ENCODE data around the gene GRIFIN. TPM values are rescaled to one million over a fixed set of nuclear protein-coding genes. Genes with fewer than 3 reads are reported as not detected.

GRIFIN gene
- polyA plus RNA-seq, 1 of the 3 experiments (the other 2 are of a cell fraction), result not detected

DNA sequence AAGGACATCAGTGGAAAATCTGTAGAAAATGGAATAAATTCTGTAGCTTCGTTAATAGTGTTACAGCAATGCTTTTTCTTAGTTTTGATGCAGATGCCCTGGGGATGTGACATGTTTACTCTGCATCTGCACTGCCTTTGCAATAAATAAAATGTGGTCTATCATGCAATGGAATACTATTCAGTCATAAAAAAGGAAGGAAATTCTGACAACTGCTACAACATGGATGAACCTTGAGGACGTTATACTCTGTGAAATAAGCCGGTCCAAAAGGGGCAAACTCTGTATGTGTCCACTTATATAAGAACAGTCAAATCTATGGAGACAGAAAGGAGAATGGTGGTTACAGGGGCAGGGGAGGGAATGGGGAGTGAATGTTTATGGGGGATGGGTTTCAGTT is 13.5 kb downstream of the GRIFIN start:
- Histone ChIP-seq H3K36me3 (replicated peaks in 1 of 2; ENCODE audit: control insufficient read depth in 1 of 2, insufficient read depth in 2 of 2, low read length in 1 of 2) (no peaks in the 10 kb centered on the region), H2AFZ (ENCODE audit: low read depth) (no peak overlapping the region), H3K79me2 (ENCODE audit: insufficient read depth) (no peaks in the 10 kb centered on the region), H3K9me3 (no peaks in the 10 kb centered on the region), H3K9ac (no peak overlapping the region), H3K27ac (ENCODE audit: low read depth in 2 of 2, low read length in 1 of 2) (no peak overlapping the region), H3K9me2 (no peaks in the 10 kb centered on the region), H3F3A (replicated peaks; ENCODE audit: insufficient read depth) (no peaks in the 10 kb centered on the region), H3K4me1 (ENCODE audit: control insufficient read depth in 1 of 2, insufficient read depth in 2 of 2, low read depth in 1 of 2, low read length in 1 of 2) (no peaks in the 10 kb centered on the region), H4K20me1 (ENCODE audit: insufficient read depth) (no peaks in the 10 kb centered on the region), H3K27me3 (ENCODE audit: insufficient read depth) (no peaks in the 10 kb centered on the region), H3K4me2 (no peak overlapping the region), H3K4me3 (ENCODE audit: low read depth in 2 of 2, low read length in 1 of 2) (no peak overlapping the region)
- WGBS (ENCODE audit: low lambda C conversion rate), result 40% methylated on average over 3 of the region's 3 CpGs
- CTCF ChIA-PET, result interaction anchor here (13.9 kb wide), 1 partner anchor 13 kb away, joined by 270 read pairs; no protein-coding TSS in a partner anchor
- no peak for DNase-seq
- POLR2A ChIA-PET, result no interaction called here
- TF ChIP-seq, protein P1, sequence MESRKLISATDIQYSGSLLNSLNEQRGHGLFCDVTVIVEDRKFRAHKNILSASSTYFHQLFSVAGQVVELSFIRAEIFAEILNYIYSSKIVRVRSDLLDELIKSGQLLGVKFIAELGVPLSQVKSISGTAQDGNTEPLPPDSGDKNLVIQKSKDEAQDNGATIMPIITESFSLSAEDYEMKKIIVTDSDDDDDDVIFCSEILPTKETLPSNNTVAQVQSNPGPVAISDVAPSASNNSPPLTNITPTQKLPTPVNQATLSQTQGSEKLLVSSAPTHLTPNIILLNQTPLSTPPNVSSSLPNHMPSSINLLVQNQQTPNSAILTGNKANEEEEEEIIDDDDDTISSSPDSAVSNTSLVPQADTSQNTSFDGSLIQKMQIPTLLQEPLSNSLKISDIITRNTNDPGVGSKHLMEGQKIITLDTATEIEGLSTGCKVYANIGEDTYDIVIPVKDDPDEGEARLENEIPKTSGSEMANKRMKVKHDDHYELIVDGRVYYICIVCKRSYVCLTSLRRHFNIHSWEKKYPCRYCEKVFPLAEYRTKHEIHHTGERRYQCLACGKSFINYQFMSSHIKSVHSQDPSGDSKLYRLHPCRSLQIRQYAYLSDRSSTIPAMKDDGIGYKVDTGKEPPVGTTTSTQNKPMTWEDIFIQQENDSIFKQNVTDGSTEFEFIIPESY (IDR thresholded peaks at IDR 0.05; ENCODE audit: borderline replicate concordance, low read depth), result no peak
- no peak for TF ChIP-seq RCOR1 (IDR thresholded peaks at IDR 0.05; ENCODE audit: low read length)
- TF ChIP-seq ELF1 (IDR thresholded peaks at IDR 0.05), result no peak
- TF ChIP-seq JUND (IDR thresholded peaks at IDR 0.05), result no peak
- TF ChIP-seq, protein P2, sequence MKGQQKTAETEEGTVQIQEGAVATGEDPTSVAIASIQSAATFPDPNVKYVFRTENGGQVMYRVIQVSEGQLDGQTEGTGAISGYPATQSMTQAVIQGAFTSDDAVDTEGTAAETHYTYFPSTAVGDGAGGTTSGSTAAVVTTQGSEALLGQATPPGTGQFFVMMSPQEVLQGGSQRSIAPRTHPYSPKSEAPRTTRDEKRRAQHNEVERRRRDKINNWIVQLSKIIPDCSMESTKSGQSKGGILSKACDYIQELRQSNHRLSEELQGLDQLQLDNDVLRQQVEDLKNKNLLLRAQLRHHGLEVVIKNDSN (IDR thresholded peaks at IDR 0.05; ENCODE audit: borderline replicate concordance, low read depth), result no peak
- TF ChIP-seq CHD2 (IDR thresholded peaks at IDR 0.05; ENCODE audit: low read length, partially characterized antibody), result no peak
- TF ChIP-seq EZH2phosphoT487 (IDR thresholded peaks at IDR 0.05; ENCODE audit: borderline replicate concordance, low read depth), result no peak
- TF ChIP-seq NFIC (IDR thresholded peaks at IDR 0.05; ENCODE audit: borderline replicate concordance), result no peak
- TF ChIP-seq, protein P3, sequence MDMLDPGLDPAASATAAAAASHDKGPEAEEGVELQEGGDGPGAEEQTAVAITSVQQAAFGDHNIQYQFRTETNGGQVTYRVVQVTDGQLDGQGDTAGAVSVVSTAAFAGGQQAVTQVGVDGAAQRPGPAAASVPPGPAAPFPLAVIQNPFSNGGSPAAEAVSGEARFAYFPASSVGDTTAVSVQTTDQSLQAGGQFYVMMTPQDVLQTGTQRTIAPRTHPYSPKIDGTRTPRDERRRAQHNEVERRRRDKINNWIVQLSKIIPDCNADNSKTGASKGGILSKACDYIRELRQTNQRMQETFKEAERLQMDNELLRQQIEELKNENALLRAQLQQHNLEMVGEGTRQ (IDR thresholded peaks at IDR 0.05; ENCODE audit: borderline replicate concordance, low read depth, low read length), result no peak
- TF ChIP-seq, protein P4, sequence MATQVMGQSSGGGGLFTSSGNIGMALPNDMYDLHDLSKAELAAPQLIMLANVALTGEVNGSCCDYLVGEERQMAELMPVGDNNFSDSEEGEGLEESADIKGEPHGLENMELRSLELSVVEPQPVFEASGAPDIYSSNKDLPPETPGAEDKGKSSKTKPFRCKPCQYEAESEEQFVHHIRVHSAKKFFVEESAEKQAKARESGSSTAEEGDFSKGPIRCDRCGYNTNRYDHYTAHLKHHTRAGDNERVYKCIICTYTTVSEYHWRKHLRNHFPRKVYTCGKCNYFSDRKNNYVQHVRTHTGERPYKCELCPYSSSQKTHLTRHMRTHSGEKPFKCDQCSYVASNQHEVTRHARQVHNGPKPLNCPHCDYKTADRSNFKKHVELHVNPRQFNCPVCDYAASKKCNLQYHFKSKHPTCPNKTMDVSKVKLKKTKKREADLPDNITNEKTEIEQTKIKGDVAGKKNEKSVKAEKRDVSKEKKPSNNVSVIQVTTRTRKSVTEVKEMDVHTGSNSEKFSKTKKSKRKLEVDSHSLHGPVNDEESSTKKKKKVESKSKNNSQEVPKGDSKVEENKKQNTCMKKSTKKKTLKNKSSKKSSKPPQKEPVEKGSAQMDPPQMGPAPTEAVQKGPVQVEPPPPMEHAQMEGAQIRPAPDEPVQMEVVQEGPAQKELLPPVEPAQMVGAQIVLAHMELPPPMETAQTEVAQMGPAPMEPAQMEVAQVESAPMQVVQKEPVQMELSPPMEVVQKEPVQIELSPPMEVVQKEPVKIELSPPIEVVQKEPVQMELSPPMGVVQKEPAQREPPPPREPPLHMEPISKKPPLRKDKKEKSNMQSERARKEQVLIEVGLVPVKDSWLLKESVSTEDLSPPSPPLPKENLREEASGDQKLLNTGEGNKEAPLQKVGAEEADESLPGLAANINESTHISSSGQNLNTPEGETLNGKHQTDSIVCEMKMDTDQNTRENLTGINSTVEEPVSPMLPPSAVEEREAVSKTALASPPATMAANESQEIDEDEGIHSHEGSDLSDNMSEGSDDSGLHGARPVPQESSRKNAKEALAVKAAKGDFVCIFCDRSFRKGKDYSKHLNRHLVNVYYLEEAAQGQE (IDR thresholded peaks at IDR 0.05; ENCODE audit: low read depth, low read length), result no peak
- no peak for TF ChIP-seq SMC3 (IDR thresholded peaks at IDR 0.05; ENCODE audit: low read depth, low read length)
- TF ChIP-seq EP300 (IDR thresholded peaks at IDR 0.05; ENCODE audit: borderline replicate concordance in 1 of 2, low read depth in 1 of 2, low read length in 1 of 2), result no peak
- TF ChIP-seq FOXM1 (IDR thresholded peaks at IDR 0.05; ENCODE audit: low read depth), result no peak
- TF ChIP-seq, protein P5, sequence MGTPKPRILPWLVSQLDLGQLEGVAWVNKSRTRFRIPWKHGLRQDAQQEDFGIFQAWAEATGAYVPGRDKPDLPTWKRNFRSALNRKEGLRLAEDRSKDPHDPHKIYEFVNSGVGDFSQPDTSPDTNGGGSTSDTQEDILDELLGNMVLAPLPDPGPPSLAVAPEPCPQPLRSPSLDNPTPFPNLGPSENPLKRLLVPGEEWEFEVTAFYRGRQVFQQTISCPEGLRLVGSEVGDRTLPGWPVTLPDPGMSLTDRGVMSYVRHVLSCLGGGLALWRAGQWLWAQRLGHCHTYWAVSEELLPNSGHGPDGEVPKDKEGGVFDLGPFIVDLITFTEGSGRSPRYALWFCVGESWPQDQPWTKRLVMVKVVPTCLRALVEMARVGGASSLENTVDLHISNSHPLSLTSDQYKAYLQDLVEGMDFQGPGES (IDR thresholded peaks at IDR 0.05; ENCODE audit: low read depth, low read length), result no peak

Data from SK-N-SH (cell line).